ENCODE measurements around the gene RPRD1A.

RPRD1A gene

GRCh38 chr18:35991696-35992095, 75.7 kb downstream of the RPRD1A start:
- H3K4me3 ChIP-seq (ENCODE audit: low read depth, low read length) = no peak overlapping the region
- TF ChIP-seq CTCF (conservative IDR thresholded peaks at IDR 0.05; ENCODE audit: low read depth, low read length) = no peak
- no peak for DNase-seq (ENCODE audit: low read depth)

GRCh38 chr18:35983818-35984217, 83.5 kb downstream of the RPRD1A start:
- DNase-seq (ENCODE audit: low read depth) = peak; percentile 16
- H3K4me3 ChIP-seq (ENCODE audit: low read depth, low read length) = no peak overlapping the region
- TF ChIP-seq CTCF (conservative IDR thresholded peaks at IDR 0.05; ENCODE audit: low read depth, low read length) = no peak

- TF ChIP-seq CTCF (conservative IDR thresholded peaks at IDR 0.05; ENCODE audit: low read depth, low read length) = no peak
- H3K4me3 ChIP-seq (ENCODE audit: low read depth, low read length) = no peak overlapping the region
- no peak for DNase-seq (ENCODE audit: low read depth)
Measured at GRCh38 chr18:35983147-35983546, 84.2 kb downstream of the RPRD1A start.

GRCh38 chr18:35982409-35983114, 84.8 kb downstream of the RPRD1A start:
- H3K4me3 ChIP-seq (ENCODE audit: low read depth, low read length) = no peak overlapping the region
- DNase-seq (ENCODE audit: low read depth) = peak; percentile 28
- no peak for TF ChIP-seq CTCF (conservative IDR thresholded peaks at IDR 0.05; ENCODE audit: low read depth, low read length)

GRCh38 chr18:35979112-35979511, 88.2 kb downstream of the RPRD1A start:
- H3K4me3 ChIP-seq (ENCODE audit: low read depth, low read length) = no peak overlapping the region
- DNase-seq (ENCODE audit: low read depth) = no peak
- no peak for TF ChIP-seq CTCF (conservative IDR thresholded peaks at IDR 0.05; ENCODE audit: low read depth, low read length)

GRCh38 chr18:35974181-35974580, 93.2 kb downstream of the RPRD1A start:
- TF ChIP-seq CTCF (conservative IDR thresholded peaks at IDR 0.05; ENCODE audit: low read depth, low read length) = no peak
- DNase-seq (ENCODE audit: low read depth) = no peak
- H3K4me3 ChIP-seq (ENCODE audit: low read depth, low read length) = no peak overlapping the region

GRCh38 chr18:35973650-35974049, 93.7 kb downstream of the RPRD1A start:
- no peak overlapping the region for H3K4me3 ChIP-seq (ENCODE audit: low read depth, low read length)
- no peak for TF ChIP-seq CTCF (conservative IDR thresholded peaks at IDR 0.05; ENCODE audit: low read depth, low read length)
- DNase-seq (ENCODE audit: low read depth) = no peak

All from choroid plexus epithelial cell (primary cell).